ENCODE data around the gene TMPRSS4.

Gene TMPRSS4

GRCh38 chr11:118136341-118136740, 59.5 kb downstream of the TMPRSS4 start:
- no peak for DNase-seq (ENCODE audit: low read depth)

- no peak for DNase-seq (ENCODE audit: low read depth)
Observed at GRCh38 chr11:118136801-118137200, 59.9 kb downstream of the TMPRSS4 start.

DNA sequence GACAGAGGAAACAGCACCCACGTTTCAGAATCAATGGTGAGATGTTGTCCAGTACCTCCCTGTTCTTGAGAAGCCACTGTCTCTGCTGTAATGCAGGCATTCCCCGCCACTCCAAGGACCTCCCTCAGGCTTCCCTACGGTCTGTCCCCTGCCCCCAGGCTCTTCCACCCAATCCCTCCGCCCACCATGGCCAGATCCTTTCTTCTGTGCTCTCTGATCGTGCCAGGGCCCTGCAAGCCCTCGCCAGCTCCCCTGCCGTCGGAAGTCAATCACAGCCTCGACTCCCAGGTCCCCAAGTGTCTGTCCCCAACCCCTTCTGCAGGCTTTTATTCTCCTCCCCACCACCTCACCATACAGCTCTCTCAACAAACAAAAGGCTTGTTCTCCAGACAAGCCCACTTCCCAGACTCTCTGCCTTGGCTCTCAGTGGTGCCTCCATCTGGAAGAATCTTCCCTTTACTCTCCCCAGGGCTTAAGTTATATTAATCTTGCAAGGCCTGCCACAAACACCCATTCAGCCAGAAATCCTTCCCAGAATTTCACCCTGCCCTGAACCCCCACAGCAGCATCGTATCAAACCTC, 62.1 kb downstream of the TMPRSS4 start:
- no peak for DNase-seq (ENCODE audit: low read depth)

DNA sequence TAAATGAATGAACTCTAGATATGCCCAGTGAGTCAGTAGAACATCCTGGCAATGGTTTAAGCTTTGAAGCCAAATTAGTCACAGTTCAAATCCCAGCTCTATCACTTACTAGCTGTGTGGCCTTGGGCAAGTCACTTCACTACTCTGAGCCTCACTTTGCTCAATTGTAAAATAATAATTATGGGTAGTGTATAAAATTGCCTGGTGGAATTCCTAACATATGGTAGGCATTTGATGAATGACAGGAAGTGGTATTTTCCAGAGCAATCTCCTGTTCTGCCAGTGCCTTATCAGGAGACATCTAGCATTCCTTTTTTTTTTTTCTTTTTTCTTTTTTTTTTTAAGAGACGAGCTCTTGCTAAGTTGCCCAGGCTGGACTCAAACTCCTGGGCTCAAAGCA, 62.7 kb downstream of the TMPRSS4 start:
- DNase-seq (ENCODE audit: low read depth): no peak

DNA sequence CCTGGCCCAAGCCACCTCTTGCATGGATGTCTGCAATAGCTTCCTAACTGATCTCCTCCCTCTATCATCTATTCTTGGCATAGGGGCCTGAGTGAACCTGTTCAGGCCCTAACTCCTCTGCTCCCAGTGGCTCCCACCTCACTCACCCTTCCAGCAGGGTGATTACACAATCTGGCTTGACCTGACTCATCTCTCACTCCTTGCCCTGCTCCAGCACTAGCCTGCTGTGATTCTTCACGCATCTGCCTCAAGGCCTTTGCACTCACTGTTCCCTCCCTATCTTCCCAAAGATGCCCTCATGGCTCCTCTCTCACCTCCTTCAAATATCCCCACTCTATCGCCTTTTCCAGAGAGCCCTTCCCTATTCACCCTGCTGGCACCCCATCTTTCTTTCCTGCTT, 65.2 kb downstream of the TMPRSS4 start:
- DNase-seq (ENCODE audit: low read depth): no peak

DNA sequence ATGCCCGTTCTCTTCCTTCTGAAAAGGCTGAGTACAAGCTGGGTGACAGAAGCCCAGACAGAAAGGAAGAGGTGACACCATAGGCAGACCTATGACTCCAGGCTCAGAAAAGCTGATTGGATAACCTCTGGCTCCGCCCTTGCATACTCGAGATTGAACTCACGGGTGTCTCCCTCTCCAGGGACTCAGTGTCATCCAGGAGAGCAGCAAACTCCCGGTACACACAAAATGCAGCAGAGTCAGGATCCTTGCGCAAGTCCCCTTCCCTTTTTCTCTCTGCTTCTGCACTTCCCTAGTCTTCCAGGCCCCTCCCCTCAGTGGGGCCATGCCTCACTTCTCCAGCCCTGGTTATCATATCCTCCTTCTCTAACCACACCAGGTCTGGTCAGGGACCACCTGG, 65.9 kb downstream of the TMPRSS4 start:
- DNase-seq (ENCODE audit: low read depth): no peak

DNA sequence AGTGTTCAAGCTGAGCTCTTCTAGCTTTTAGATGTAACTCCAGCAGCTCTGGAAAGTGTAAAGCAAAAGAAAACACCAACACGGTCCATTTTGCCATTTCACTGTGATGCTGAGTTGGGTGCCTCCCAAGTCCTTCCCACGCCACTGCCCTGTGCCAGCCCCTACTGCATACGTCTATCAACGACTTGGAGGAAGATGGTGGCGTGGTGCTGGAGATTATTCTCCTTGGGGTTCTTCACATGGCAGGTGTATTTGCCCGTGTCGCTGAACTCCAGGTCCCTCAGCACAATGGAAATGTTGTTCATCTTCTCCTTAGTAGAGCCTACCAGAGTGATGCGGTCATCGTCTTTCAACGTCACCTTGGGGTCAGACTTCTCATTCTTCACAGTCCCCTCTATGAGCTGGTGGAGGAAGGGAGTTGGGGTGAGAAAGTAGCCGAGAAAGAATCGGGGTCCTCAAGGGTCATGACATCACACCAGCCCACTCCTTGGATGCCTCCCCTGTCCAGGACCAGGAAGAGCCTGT, 66.8 kb downstream of the TMPRSS4 start:
- DNase-seq (ENCODE audit: low read depth): no peak

- DNase-seq (ENCODE audit: low read depth): no peak
Observed at GRCh38 chr11:118144301-118145268, 67.7 kb downstream of the TMPRSS4 start.

DNA sequence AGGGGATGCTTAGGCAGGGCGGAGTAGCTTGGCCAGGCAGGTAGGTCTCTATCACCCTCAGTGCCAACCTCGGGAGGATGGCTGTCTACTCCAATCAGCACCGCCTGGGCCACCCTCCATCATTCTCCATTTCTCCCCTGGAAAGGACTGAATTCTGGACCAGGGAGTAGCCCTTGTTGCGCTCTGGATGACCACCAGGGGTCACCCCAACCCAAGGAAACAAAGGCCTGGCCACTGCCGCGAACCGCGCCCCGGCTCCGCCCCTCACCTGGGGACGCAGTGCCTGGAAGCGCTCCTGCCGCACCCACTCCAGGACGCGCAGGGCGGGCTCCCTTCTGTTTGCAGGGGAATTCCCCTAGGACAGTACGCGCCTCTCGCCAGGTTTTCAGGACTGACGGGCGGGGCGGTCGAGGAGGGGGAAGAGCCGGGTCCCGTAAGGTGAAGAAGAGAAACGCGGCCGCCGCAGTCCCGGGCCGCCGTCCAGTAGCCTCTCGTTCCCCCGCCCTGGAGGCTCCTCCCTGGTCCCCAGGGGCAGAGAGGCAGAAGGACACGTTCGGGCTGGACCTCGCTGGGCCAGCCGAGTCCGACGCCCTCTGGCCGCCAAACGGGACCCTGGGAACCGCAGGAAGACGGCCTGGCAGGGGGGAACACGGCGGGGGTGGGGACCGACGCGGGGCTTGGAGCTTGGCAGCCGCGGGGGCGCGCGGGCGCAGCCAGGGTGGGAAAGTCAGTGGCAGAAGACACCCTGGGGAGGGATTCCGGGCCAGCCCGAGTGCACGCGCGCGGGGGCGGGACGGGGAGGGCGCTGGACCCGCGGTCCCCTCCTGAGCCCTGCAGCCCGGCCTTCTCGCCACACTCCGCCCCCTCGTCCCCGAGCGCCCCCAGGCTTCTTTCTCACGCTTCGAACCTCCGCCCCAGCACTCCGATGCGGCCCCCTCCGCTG, 68.7 kb downstream of the TMPRSS4 start:
- DNase-seq (ENCODE audit: low read depth): peak; percentile 21

- DNase-seq (ENCODE audit: low read depth): no peak
Observed at GRCh38 chr11:118146554-118146953, 69.7 kb downstream of the TMPRSS4 start.

DNA sequence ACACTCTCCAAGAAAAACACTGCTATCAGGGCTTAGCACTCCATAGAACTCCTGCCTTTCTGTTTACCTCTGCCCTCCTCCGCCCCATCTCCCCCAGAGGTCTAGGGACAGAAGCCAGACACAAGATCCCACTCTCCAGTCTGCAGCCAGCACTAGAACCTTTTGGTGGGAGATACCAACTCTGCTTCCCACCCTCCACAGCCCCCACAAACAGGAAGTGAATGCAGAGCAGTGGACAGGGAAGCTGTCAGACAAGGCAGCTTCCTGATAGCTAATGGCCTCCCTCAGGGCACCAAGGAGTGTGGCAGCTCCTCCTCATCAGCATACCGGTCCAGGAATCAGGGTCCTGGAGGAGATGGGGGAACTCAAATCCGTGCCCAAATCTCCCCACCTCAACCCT, 70.6 kb downstream of the TMPRSS4 start:
- no peak for DNase-seq (ENCODE audit: low read depth)

DNA sequence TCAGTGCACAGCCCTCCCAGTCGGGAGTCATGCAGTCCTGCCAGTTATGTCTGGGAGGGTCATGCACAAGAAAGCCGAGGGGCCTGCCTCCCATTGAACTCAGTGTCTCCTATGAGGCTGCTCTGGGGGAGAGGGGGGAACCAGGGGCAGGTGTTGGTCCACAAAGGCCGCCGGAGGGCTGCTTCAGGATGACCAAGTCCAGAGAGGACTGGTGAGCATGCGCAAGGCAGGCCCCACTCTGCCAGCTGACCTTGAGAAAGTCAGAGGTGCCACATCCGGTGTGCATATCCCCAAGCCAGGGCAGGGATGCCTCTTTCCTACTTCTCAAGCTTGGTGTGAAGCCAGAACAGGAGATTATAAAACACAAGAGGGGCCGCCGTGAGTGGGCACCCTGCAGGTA, 71.4 kb downstream of the TMPRSS4 start:
- DNase-seq (ENCODE audit: low read depth): no peak

- no peak for DNase-seq (ENCODE audit: low read depth)
Observed at GRCh38 chr11:118148856-118149255, 72.0 kb downstream of the TMPRSS4 start.

GRCh38 chr11:118149493-118149892, 72.6 kb downstream of the TMPRSS4 start:
- DNase-seq (ENCODE audit: low read depth): no peak

- no peak for DNase-seq (ENCODE audit: low read depth)
Observed at GRCh38 chr11:118151431-118151830, 74.6 kb downstream of the TMPRSS4 start.

GRCh38 chr11:118152020-118152551, 75.2 kb downstream of the TMPRSS4 start:
- DNase-seq (ENCODE audit: low read depth): no peak

DNA sequence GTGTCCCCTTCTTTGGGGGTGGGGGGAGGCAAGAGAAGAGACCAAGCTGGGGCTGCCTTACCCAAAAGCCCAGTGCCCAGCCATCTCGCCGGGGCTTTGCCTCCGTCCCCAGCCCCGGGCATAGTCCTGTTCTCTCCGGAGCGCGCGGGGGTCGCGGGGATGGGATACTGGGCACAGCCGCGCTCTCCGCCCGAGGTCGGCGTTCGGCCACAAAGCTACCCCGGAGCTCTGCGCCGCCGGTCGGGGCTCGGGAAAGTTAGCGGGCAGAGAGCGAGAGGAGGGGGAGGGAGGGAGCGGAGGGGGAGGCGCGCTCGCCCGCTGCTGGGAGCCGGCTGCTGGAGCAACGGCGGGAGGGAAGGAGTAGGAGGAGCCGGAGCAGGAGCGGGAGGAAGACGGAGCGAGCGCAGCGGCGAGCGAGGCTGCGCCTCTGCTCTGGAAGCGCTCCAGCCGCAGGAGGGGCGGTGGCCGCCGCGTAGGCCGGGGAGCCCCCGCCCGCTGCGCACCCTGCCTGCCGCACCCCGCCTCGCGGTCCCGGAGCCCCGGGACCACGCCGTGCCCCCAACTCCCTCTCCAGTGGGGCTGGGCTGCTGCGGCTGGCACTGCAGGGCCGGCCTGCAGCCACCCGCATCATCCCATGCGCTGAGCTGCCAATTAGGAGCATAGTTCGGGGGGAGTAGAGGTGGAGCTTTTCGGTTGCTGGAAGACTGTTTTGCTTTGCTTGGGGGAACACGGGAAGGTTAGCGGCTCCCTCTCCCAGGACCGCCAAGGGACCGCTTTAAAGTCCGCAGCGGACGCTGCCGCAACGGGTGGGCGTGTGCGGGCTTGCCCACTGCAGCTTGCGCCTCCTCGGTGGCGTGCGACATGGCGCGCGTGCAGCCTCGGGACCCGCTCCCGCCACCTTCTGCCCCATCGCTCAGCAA, 75.9 kb downstream of the TMPRSS4 start, which contains the start of gene SCN4B:
TSS of gene SCN4B (minus strand) at position 272 of the 920 bp plus-strand sequence. CDS start at position 122, 150 bp downstream.
- no peak for DNase-seq (ENCODE audit: low read depth)

DNA sequence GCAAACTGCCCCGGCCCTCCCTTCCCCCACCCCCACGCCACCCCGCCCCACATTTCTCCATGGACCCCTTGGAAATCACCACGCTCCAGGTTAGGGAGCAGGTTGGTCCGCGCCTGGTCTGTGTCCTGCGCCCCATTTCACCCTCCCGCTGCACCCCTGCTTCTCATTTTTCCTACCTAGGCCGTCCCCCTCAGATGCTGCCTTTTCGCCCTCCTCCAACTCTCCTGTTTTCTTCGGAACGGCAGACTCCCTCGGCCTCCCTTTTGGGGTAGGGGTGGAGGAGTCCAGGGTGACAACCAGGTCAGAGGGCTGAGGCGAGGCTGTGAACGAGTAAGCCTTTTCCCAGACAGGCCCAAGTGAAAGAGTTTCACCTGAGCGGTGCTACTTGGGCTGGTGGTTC, 76.6 kb downstream of the TMPRSS4 start:
- no peak for DNase-seq (ENCODE audit: low read depth)

DNA sequence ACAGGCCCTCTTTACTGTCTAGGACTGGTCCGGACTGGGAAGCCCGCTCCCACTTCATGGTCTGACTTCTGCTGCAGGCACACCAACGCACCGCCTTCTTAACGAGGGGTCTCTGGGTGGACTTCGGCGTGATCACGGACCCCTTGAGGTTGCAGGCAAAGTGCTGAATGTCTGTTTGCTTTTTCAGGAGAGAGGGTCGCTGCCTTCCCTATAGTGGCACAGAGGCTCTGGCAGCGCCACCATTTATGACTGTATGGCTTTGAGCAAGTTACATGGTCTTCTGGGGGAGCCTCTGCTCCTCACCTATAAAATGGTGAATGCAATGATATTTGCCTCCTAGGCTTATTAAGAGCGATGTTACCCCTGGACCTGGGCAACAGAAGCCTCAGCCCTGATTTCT, 77.1 kb downstream of the TMPRSS4 start:
- DNase-seq (ENCODE audit: low read depth): no peak

DNA sequence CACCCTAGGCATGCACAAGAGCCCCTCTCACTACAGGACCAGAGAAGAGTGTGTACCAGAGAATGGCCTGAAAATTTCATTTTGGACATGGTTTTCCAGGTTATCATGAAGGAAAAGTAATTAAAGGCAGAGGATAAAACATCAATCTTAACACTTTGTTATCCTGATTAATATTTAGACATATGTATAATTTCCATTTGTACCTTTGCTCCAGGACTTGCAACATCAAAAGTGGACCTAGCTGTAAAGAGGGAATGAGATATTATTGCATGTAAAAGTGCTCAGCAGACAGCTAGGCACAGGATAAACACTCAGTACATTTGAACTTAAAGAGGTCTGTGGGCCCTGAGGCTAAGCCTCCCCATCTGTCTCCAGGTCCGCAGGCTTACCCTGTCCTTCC, 77.8 kb downstream of the TMPRSS4 start:
- DNase-seq (ENCODE audit: low read depth): no peak

Data from stromal cell of bone marrow (primary cell).